Measurements from ENCODE around the gene EMID1. TPM values are rescaled to one million over a fixed set of nuclear protein-coding genes. Genes with fewer than 3 reads are reported as not detected.

EMID1 gene
- total RNA-seq, 2 experiments from 2014 or later, result not detected

- BruUV-seq (replicated peaks), result no TSS peak
- ChIA-PET POLR2A (interaction anchor here (0.7 kb wide), 1 partner anchor 233 kb away, joined by 3 read pairs; no protein-coding TSS in a partner anchor), CTCF (ENCODE audit: unreplicated experiment) (no interaction called here)
- Histone ChIP-seq H3K4me3 (ENCODE audit: low read depth, low read length, poor library complexity, severe bottlenecking) (peak overlapping the region; percentile 92), H3K9me3 (ENCODE audit: low read length) (no peaks in the 10 kb centered on the region), H3K4me1 (ENCODE audit: insufficient read depth, low read length, poor library complexity, severe bottlenecking) (peaks cover 32% of the 10 kb centered on the region), H3K9me2 (ENCODE audit: insufficient read depth, low read length) (no peaks in the 10 kb centered on the region), H2AFZ (ENCODE audit: low read length) (peak overlapping the region; percentile 78; the same call in 1 of the 2 replicates), H4K20me1 (ENCODE audit: insufficient read depth, low read length) (peaks cover 31% of the 10 kb centered on the region), H3K36me3 (ENCODE audit: insufficient read depth, low read length) (peaks cover 62% of the 10 kb centered on the region), H3K27ac (ENCODE audit: low read depth, low read length, poor library complexity, severe bottlenecking) (peak overlapping the region; percentile 75), H3K4me2 (ENCODE audit: low read length) (peak overlapping the region; percentile 80), H3K79me2 (ENCODE audit: insufficient read depth, low read depth, low read length) (peaks cover 57% of the 10 kb centered on the region)
- intact Hi-C loops (cut with micrococcal nuclease; ENCODE audit: unreplicated experiment), result loop anchor here (5.0 to 10.0 kb wide), 3 partner anchors 80 to 1158 kb away; partner anchors contain the start of genes CHEK2, HSCB and MTFP1
- TF ChIP-seq CTCF (conservative IDR thresholded peaks at IDR 0.05; ENCODE audit: low read length) (no peak), EZH2phosphoT487 (IDR thresholded peaks at IDR 0.05; ENCODE audit: borderline replicate concordance, low read depth, low read length) (no peak)
- peak; percentile 13 for DNase-seq (ENCODE audit: low spot score)
Observed at GRCh38 chr22:29266564-29267461, 61.1 kb downstream of the EMID1 start.

GRCh38 chr22:29267462-29267857, 61.8 kb downstream of the EMID1 start:
- Histone ChIP-seq H3K4me3 (ENCODE audit: low read depth, low read length, poor library complexity, severe bottlenecking) (peak overlapping the region; percentile 92), H3K36me3 (ENCODE audit: insufficient read depth, low read length) (peaks cover 69% of the 10 kb centered on the region), H3K79me2 (ENCODE audit: insufficient read depth, low read depth, low read length) (peaks cover 63% of the 10 kb centered on the region), H3K9me2 (ENCODE audit: insufficient read depth, low read length) (no peaks in the 10 kb centered on the region), H4K20me1 (ENCODE audit: insufficient read depth, low read length) (peaks cover 37% of the 10 kb centered on the region), H3K27ac (ENCODE audit: low read depth, low read length, poor library complexity, severe bottlenecking) (peak overlapping the region; percentile 75), H3K9me3 (ENCODE audit: low read length) (no peaks in the 10 kb centered on the region), H2AFZ (ENCODE audit: low read length) (peak overlapping the region; percentile 78; the same call in 1 of the 2 replicates), H3K4me2 (ENCODE audit: low read length) (peak overlapping the region; percentile 80), H3K4me1 (ENCODE audit: insufficient read depth, low read length, poor library complexity, severe bottlenecking) (peaks cover 34% of the 10 kb centered on the region)
- POLR2A ChIA-PET, result no interaction called here
- TF ChIP-seq CTCF (conservative IDR thresholded peaks at IDR 0.05; ENCODE audit: low read length), result no peak
- TF ChIP-seq EZH2phosphoT487 (IDR thresholded peaks at IDR 0.05; ENCODE audit: borderline replicate concordance, low read depth, low read length), result no peak
- CTCF ChIA-PET (ENCODE audit: unreplicated experiment), result interaction anchor here (0.6 kb wide), 1 partner anchor 21 kb away, joined by 3 read pairs; no protein-coding TSS in a partner anchor
- DNase-seq (ENCODE audit: low spot score), result no peak
- intact Hi-C loops (cut with micrococcal nuclease; ENCODE audit: unreplicated experiment), result loop anchor here (5.0 to 10.0 kb wide), 3 partner anchors 80 to 1157 kb away; partner anchors contain the start of genes CHEK2, HSCB and MTFP1
- BruUV-seq (replicated peaks), result TSS peak; percentile 60
